Transverse colon (tissue), 4 donors: ENCODE data around the gene DHDH. TPM values are rescaled to one million over a fixed set of nuclear protein-coding genes. Genes with fewer than 3 reads are reported as not detected.

Experiments
- DNase-seq: peaks from one replicate; pipeline ENCODE4 v3.0.0-alpha.2; 2019
- H3K27ac ChIP-seq, 4 donors: fragments of 200-600 bp; sonication (generic); 2 replicates each; pipeline ENCODE4 v1.5.1; 2016 to 2018; ENCODE audit warnings: inconsistent platforms in 4 of 4
- H3K27me3 ChIP-seq: fragments of 200-600 bp; sonication (generic); 2 replicates; pipeline ENCODE4 v1.5.1; 2017; ENCODE audit warnings: inconsistent platforms
- H3K36me3 ChIP-seq, 4 donors: fragments of 200-600 bp; sonication (generic); 2 replicates each; pipeline ENCODE4 v1.5.1; 2017 to 2019; ENCODE audit warnings: inconsistent platforms in 4 of 4
- H3K4me1 ChIP-seq, 4 donors: fragments of 200-600 bp; sonication (generic); 2 replicates each; pipeline ENCODE4 v1.5.1; 2017 to 2020; ENCODE audit warnings: inconsistent platforms in 4 of 4
- H3K4me3 ChIP-seq, 4 donors: fragments of 200-600 bp; sonication (generic); 1 replicate in 1 of 4; 2 replicates in 3 of 4; pipeline versions ENCODE4 v1.5.1 to v1.6.1; 2017 to 2019; ENCODE audit warnings: inconsistent platforms in 4 of 4
- H3K9me3 ChIP-seq, 2 donors: fragments of 200-600 bp; sonication (generic); 2 replicates each; pipeline ENCODE4 v1.5.1; 2017 to 2019; ENCODE audit warnings: inconsistent platforms in 2 of 2
- CTCF ChIP-seq, 5 experiments: fragments of 200-600 bp in 3 of 5; fragments of 450-650 bp in 2 of 5; sonication (generic) in 3 of 5; IDR thresholded peaks; 1 replicate in 2 of 5; 2 replicates in 3 of 5; pipeline ENCODE4 v1.5.1; 2016 to 2017; ENCODE audit warnings: antibody characterized with exemption in 5 of 5, inconsistent platforms in 3 of 5, mild to moderate bottlenecking in 2 of 5, moderate library complexity in 1 of 5
- EP300 ChIP-seq: sonication (generic); formaldehyde crosslinking; IDR thresholded peaks from one replicate; pipeline ENCODE4 v1.6.1; 2017; ENCODE audit warnings: antibody characterized with exemption, low read depth
- POLR2A ChIP-seq: fragments of 450-650 bp; IDR thresholded peaks from one replicate; pipeline ENCODE4 v1.6.1; 2016; ENCODE audit warnings: antibody characterized with exemption, mild to moderate bottlenecking, moderate library complexity
- POLR2AphosphoS5 ChIP-seq, 3 donors: sonication (generic); formaldehyde crosslinking; IDR thresholded peaks; one replicate each; pipeline ENCODE4 v1.6.1; 2016; ENCODE audit warnings: antibody characterized with exemption in 3 of 3
- WGBS, 2 donors: methylation state at CpG; one replicate each; pipeline ENCODE4 v1.1.5; 2018; ENCODE audit warnings: low coverage in 1 of 2; 5-methylcytosine and 5-hydroxymethylcytosine counted together
- in situ Hi-C, 4 donors: fragments of 200-750 bp; cut with MboI; loops; one replicate each; pipeline versions ENCODE4 v1.15.0 to v1.15.1; 2017; ENCODE audit warnings: low sequenced_read_pairs in 3 of 4, low pct_ligation_motif_present in 1 of 4, low pct_unique_long_range_greater_than_20kb in 1 of 4
- intact Hi-C: fragments of 100-400 bp; cut with DNase I; formaldehyde crosslinking; loops from one replicate; pipeline ENCODE4 v1.15.1; 2023; ENCODE audit warnings: low total_unique reads
- total RNA-seq, 4 donors: library from RNA; depleted of rRNA; stranded (reverse); fragments of >200 nt; gene quantifications; one replicate each; pipeline ENCODE4 v1.1.0, GENCODE V29; 2016

The DHDH gene
- total RNA-seq, 4 donors from 2014 or later = 3.4 to 4.9 TPM; not detected in 2

GRCh38 chr19:48968813-48969218 lies 35.3 kb downstream of the DHDH start:
- H3K4me3 ChIP-seq = no peak overlapping the region
- whole genome bisulfite sequencing, 2 donors = 92% methylated on average over 11 of the region's 15 CpGs; no CpG with 5 or more reads in 1 of the 2 donors
- H3K4me1 ChIP-seq = peaks cover 24 to 34% (median 28%) of the 10 kb centered on the region in 4 donors
- H3K36me3 ChIP-seq = peaks cover 0 to 26% (median 9%) of the 10 kb centered on the region in 4 donors
- intact Hi-C loops (loop anchor here (10.0 kb wide), 2 partner anchors 64 to 94 kb away; partner anchors contain the start of genes NUCB1 and PPP1R15A), in situ Hi-C loops (loop anchor here in 1 of 4 donors (25.0 kb wide), 1 partner anchor 107 kb away; the partner anchor contains the start of genes PLEKHA4 and PPP1R15A)
- no peaks in the 10 kb centered on the region for H3K27me3 ChIP-seq
- no peaks in the 10 kb centered on the region for H3K9me3 ChIP-seq
- DNase-seq = no peak
- peak overlapping the region in 2 of 4 donors; percentile 96 to 97 for H3K27ac ChIP-seq
- no peak for TF ChIP-seq POLR2AphosphoS5 (IDR thresholded peaks at IDR 0.05)
- TF ChIP-seq CTCF (IDR thresholded peaks at IDR 0.05) = no peak
- no peak for TF ChIP-seq POLR2A
- no peak for TF ChIP-seq EP300

- H3K4me3 ChIP-seq = no peak overlapping the region
- no peak overlapping the region for H3K27ac ChIP-seq
- intact Hi-C loops (loop anchor here (10.0 kb wide), 3 partner anchors 65 to 175 kb away; partner anchors contain the start of genes NUCB1 and PPP1R15A), in situ Hi-C loops (loop anchor here in 1 of 4 donors (5.0 to 25.0 kb wide), 2 partner anchors 107 to 177 kb away; partner anchors contain the start of genes PLEKHA4 and PPP1R15A)
- no peaks in the 10 kb centered on the region for H3K27me3 ChIP-seq
- WGBS, 2 donors = 80 to 93% methylated on average over 3 to 45 of the region's 45 CpGs
- no peaks in the 10 kb centered on the region for H3K9me3 ChIP-seq
- DNase-seq = no peak
- peaks cover 0 to 33% (median 12%) of the 10 kb centered on the region in 4 donors for H3K36me3 ChIP-seq
- peaks cover 17 to 27% (median 21%) of the 10 kb centered on the region in 4 donors for H3K4me1 ChIP-seq
- TF ChIP-seq EP300 (no peak), POLR2AphosphoS5 (IDR thresholded peaks at IDR 0.05) (peak in 1 of 3 donors; percentile 48), CTCF (IDR thresholded peaks at IDR 0.05) (no peak), POLR2A (no peak)
These were observed 36.0 kb downstream of the DHDH start for GRCh38 chr19:48969276-48970138.

GRCh38 chr19:48970139-48970766 lies 36.8 kb downstream of the DHDH start:
- H3K27ac ChIP-seq = no peak overlapping the region
- TF ChIP-seq EP300 (no peak), CTCF (IDR thresholded peaks at IDR 0.05) (no peak), POLR2A (no peak), POLR2AphosphoS5 (IDR thresholded peaks at IDR 0.05) (no peak)
- no peaks in the 10 kb centered on the region for H3K9me3 ChIP-seq
- in situ Hi-C loops (loop anchor here in 1 of 4 donors (5.0 to 25.0 kb wide), 2 partner anchors 108 to 178 kb away; partner anchors contain the start of genes PLEKHA4 and PPP1R15A), intact Hi-C loops (loop anchor here (10.0 kb wide), 1 partner anchor 175 kb away; no protein-coding TSS in a partner anchor)
- WGBS, 2 donors = 87 to 93% methylated on average over 17 to 23 of the region's 23 CpGs
- H3K4me3 ChIP-seq = no peak overlapping the region
- H3K27me3 ChIP-seq = no peaks in the 10 kb centered on the region
- DNase-seq = no peak
- H3K4me1 ChIP-seq = peaks cover 15 to 23% (median 18%) of the 10 kb centered on the region in 4 donors
- H3K36me3 ChIP-seq = peaks cover 0 to 37% (median 13%) of the 10 kb centered on the region in 4 donors
